Measurements from ENCODE around the gene F11R.

GRCh38 chr1:161047436-161048420 lies 26.8 kb upstream of the F11R start:
- TF ChIP-seq CTCF (IDR thresholded peaks at IDR 0.05) = no peak
- no peak for TF ChIP-seq POLR2A (IDR thresholded peaks at IDR 0.05)

Data from testis (tissue), 2 donors.